IMR-90 (cell line): ENCODE results near the gene CLDN22. TPM values are rescaled to one million over a fixed set of nuclear protein-coding genes. Genes with fewer than 3 reads are reported as not detected.

ENCODE experiments used
- ATAC-seq: fragments of 200-7000 bp; cut with Tn5 transposase; 2 replicates; pipeline ENCODE4 v1.9.1; 2020; ENCODE audit warnings: low read depth, mild to moderate bottlenecking, moderate library complexity
- BruUV-seq: library from RNA; stranded (reverse); fragments of 400-500 nt; replicated peaks from 2 replicates; lab custom pipeline; 2021; lab: Mats Ljungman, UMichigan
- CTCF ChIA-PET: fragments of 300-600 bp; formaldehyde crosslinking; extraction: SDS; loops from one replicate; lab custom pipeline; 2021; ENCODE audit warnings: antibody characterized with exemption; lab: Yijun Ruan, JAX
- POLR2A ChIA-PET: fragments of 300-600 bp; sonication (Branson Sonifier 250); formaldehyde crosslinking; loops from one replicate; lab custom pipeline; 2022; ENCODE audit warnings: antibody characterized with exemption; ENCODE audit not compliant: unreplicated experiment; lab: Charles Lee
- DNase-seq: peaks from one replicate; pipeline ENCODE4 v3.0.0; 2013
- H2AFZ ChIP-seq: replicated peaks from 2 replicates; pipeline ENCODE3; 2013; ENCODE audit warnings: low read length, mild to moderate bottlenecking; ENCODE audit not compliant: poor library complexity
- H2AK5ac ChIP-seq: 2 replicates; pipeline ENCODE4 v1.6.1; 2013; ENCODE audit warnings: low read depth, low read length, inconsistent platforms
- H2AK9ac ChIP-seq: replicated peaks from 2 replicates; pipeline ENCODE3; 2013; ENCODE audit warnings: mild to moderate bottlenecking, low read depth, low read length, moderate library complexity; ENCODE audit not compliant: poor library complexity
- H2BK120ac ChIP-seq: 2 replicates; pipeline ENCODE4 v1.6.1; 2013; ENCODE audit warnings: low read depth, low read length, inconsistent platforms
- H2BK15ac ChIP-seq: 3 replicates; pipeline ENCODE4 v1.6.1; 2013; ENCODE audit warnings: low read depth, low read length, inconsistent platforms
- H2BK20ac ChIP-seq: 2 replicates; pipeline ENCODE4 v1.6.1; 2013; ENCODE audit warnings: low read depth, mild to moderate bottlenecking, inconsistent platforms, low read length, moderate library complexity
- H2BK5ac ChIP-seq: 2 replicates; pipeline ENCODE4 v1.6.1; 2013; ENCODE audit warnings: mild to moderate bottlenecking, low read depth, low read length, inconsistent platforms; ENCODE audit not compliant: poor library complexity, severe bottlenecking
- H3K14ac ChIP-seq: replicated peaks from 2 replicates; pipeline ENCODE4 v1.6.1; 2013; ENCODE audit warnings: low read depth, low read length, inconsistent platforms
- H3K18ac ChIP-seq: 2 replicates; pipeline ENCODE4 v1.6.1; 2013; ENCODE audit warnings: low read depth, low read length, control low read depth
- H3K23ac ChIP-seq: 2 replicates; pipeline ENCODE4 v1.6.1; 2013; ENCODE audit warnings: low read depth, low read length, inconsistent platforms
- H3K27ac ChIP-seq: 2 replicates; pipeline ENCODE4 v1.5.1; 2013; ENCODE audit warnings: mild to moderate bottlenecking, control low read depth, low read length; ENCODE audit not compliant: insufficient read depth
- H3K27me3 ChIP-seq: 2 replicates; pipeline ENCODE4 v1.6.1; 2013; ENCODE audit warnings: low read length; ENCODE audit not compliant: control insufficient read depth, insufficient read depth
- H3K36me3 ChIP-seq: 2 replicates; pipeline ENCODE4 v1.6.1; 2013; ENCODE audit warnings: low read length, mixed read lengths; ENCODE audit not compliant: control insufficient read depth, insufficient read depth
- H3K4ac ChIP-seq: 2 replicates; pipeline ENCODE4 v1.6.1; 2013; ENCODE audit warnings: low read depth, low read length, inconsistent platforms
- H3K4me1 ChIP-seq: 2 replicates; pipeline ENCODE4 v1.6.1; 2013; ENCODE audit warnings: low read length, mixed read lengths; ENCODE audit not compliant: control insufficient read depth, insufficient read depth
- H3K4me2 ChIP-seq: 2 replicates; pipeline ENCODE4 v1.6.1; 2013; ENCODE audit warnings: low read depth, mild to moderate bottlenecking, control low read depth, low read length, moderate library complexity
- H3K4me3 ChIP-seq: 2 replicates; pipeline ENCODE4 v1.5.1; 2013; ENCODE audit warnings: low read depth, mild to moderate bottlenecking, control low read depth, low read length, moderate library complexity; ENCODE audit not compliant: insufficient read depth
- H3K56ac ChIP-seq: 2 replicates; pipeline ENCODE4 v1.6.1; 2013; ENCODE audit warnings: low read length, inconsistent platforms; ENCODE audit not compliant: insufficient read depth; ENCODE audit errors: extremely low read depth
- H3K79me1 ChIP-seq, 2 experiments: 2 replicates each; pipeline ENCODE4 v1.6.1; 2013; ENCODE audit warnings: low read length in 2 of 2, inconsistent platforms in 1 of 2, low read depth in 1 of 2
- H3K9ac ChIP-seq: 2 replicates; pipeline ENCODE4 v1.6.1; 2013; ENCODE audit warnings: low read depth, low read length, control low read depth
- H3K9me1 ChIP-seq: 2 replicates; pipeline ENCODE4 v1.6.1; 2013; ENCODE audit warnings: low read length, inconsistent platforms; ENCODE audit not compliant: insufficient read depth
- H3K9me3 ChIP-seq: 2 replicates; pipeline ENCODE4 v1.6.1; 2013; ENCODE audit warnings: low read length; ENCODE audit not compliant: control insufficient read depth, insufficient read depth
- H4K20me1 ChIP-seq: 2 replicates; pipeline ENCODE4 v1.6.1; 2013; ENCODE audit warnings: low read length, inconsistent platforms; ENCODE audit not compliant: insufficient read depth
- H4K5ac ChIP-seq: 2 replicates; pipeline ENCODE4 v1.6.1; 2013; ENCODE audit warnings: mild to moderate bottlenecking, low read depth, low read length, control low read depth
- H4K8ac ChIP-seq, 2 experiments: 2 replicates each; pipeline ENCODE4 v1.6.1; 2013; ENCODE audit warnings: low read depth in 2 of 2, low read length in 2 of 2, control low read depth in 1 of 2, inconsistent platforms in 1 of 2
- H4K91ac ChIP-seq: 2 replicates; pipeline ENCODE4 v1.6.1; 2013; ENCODE audit warnings: low read depth, low read length, inconsistent platforms; ENCODE audit not compliant: insufficient read depth
- BHLHE40 ChIP-seq: fragments of 150-350 bp; IDR thresholded peaks from 2 replicates; pipeline ENCODE4 v1.6.1; 2016; ENCODE audit warnings: mild to moderate bottlenecking, low read depth, low read length
- CEBPB ChIP-seq: IDR thresholded peaks from 2 replicates; pipeline ENCODE4 v1.6.1; 2012; ENCODE audit warnings: low read depth, low read length, improper control_type of control experiment
- CHD1 ChIP-seq: IDR thresholded peaks from 2 replicates; pipeline ENCODE4 v1.6.1; 2012; ENCODE audit warnings: low read depth, low read length, improper control_type of control experiment
- CTCF ChIP-seq: conservative IDR thresholded peaks from 2 replicates; pipeline ENCODE4 v1.5.1; 2012; ENCODE audit warnings: mild to moderate bottlenecking, low read depth, low read length, improper control_type of control experiment
- ELK1 ChIP-seq: fragments of 150-350 bp; IDR thresholded peaks from 2 replicates; pipeline ENCODE4 v1.6.1; 2016; ENCODE audit warnings: low read depth, mild to moderate bottlenecking, low read length, moderate library complexity, borderline replicate concordance
- FOS ChIP-seq: fragments of 150-350 bp; IDR thresholded peaks from 2 replicates; pipeline ENCODE4 v1.6.1; 2016; ENCODE audit warnings: low read depth, low read length
- MAFK ChIP-seq: IDR thresholded peaks from 2 replicates; pipeline ENCODE4 v1.6.1; 2012; ENCODE audit warnings: low read depth, low read length, improper control_type of control experiment
- MAZ ChIP-seq: IDR thresholded peaks from 2 replicates; pipeline ENCODE4 v1.6.1; 2012; ENCODE audit warnings: low read depth, mild to moderate bottlenecking, low read length, improper control_type of control experiment, moderate library complexity, borderline replicate concordance
- MXI1 ChIP-seq: IDR thresholded peaks from 2 replicates; pipeline ENCODE4 v1.6.1; 2012; ENCODE audit warnings: low read depth, mild to moderate bottlenecking, low read length, moderate library complexity, borderline replicate concordance
- NFE2L2 ChIP-seq: fragments of 150-350 bp; IDR thresholded peaks from 2 replicates; pipeline ENCODE4 v1.6.1; 2016; ENCODE audit warnings: low read depth, mild to moderate bottlenecking, low read length
- POLR2A ChIP-seq: IDR thresholded peaks from 2 replicates; pipeline ENCODE4 v1.6.1; 2012; ENCODE audit warnings: mild to moderate bottlenecking, low read depth, low read length
- RAD21 ChIP-seq: IDR thresholded peaks from 2 replicates; pipeline ENCODE4 v1.6.1; 2012; ENCODE audit warnings: low read length, improper control_type of control experiment
- RCOR1 ChIP-seq: IDR thresholded peaks from 2 replicates; pipeline ENCODE4 v1.6.1; 2012; ENCODE audit warnings: mild to moderate bottlenecking, low read length, improper control_type of control experiment; ENCODE audit not compliant: insufficient replicate concordance
- RFX5 ChIP-seq: IDR thresholded peaks from 2 replicates; pipeline ENCODE4 v1.8.0; 2012; ENCODE audit warnings: low read depth, mild to moderate bottlenecking, low read length, moderate library complexity
- SMC3 ChIP-seq: fragments of 150-350 bp; IDR thresholded peaks from 2 replicates; pipeline ENCODE4 v1.6.1; 2016; ENCODE audit warnings: low read depth, mild to moderate bottlenecking, antibody characterized with exemption, low read length, moderate library complexity
- WGBS, 2 experiments: methylation state at CpG; one replicate each; pipeline versions ENCODE4 v1.1.5 to v1.1.7; 2013; ENCODE audit warnings: missing lambda C conversion rate in 2 of 2; ENCODE audit not compliant: insufficient read length in 1 of 2; ENCODE audit errors: extremely low coverage in 2 of 2; 5-methylcytosine and 5-hydroxymethylcytosine counted together
- dilution Hi-C: fragments of 300-500 bp; cut with HindIII; formaldehyde crosslinking; loops from one replicate; pipeline ENCODE4 v1.14.3; 2018; ENCODE audit warnings: low sequenced_read_pairs; ENCODE audit not compliant: unreplicated experiment
- in situ Hi-C: fragments of 300-500 bp; cut with MboI; formaldehyde crosslinking; loops from 3 replicates; pipeline ENCODE4 v1.14.3; 2019; ENCODE audit warnings: low sequenced_read_pairs, inconsistent platforms, mixed read lengths
- intact Hi-C: fragments of 100-400 bp; cut with micrococcal nuclease; formaldehyde crosslinking; loops from 2 replicates; pipeline ENCODE4 v1.10.0; 2022
- polyA plus RNA-seq, 3 experiments: library from polyadenylated mRNA; depleted of rRNA; stranded (reverse); fragments of >200 nt; gene quantifications; 2 replicates each; pipeline ENCODE4 v1.2.3, GENCODE V29; 2012; ENCODE audit warnings: low replicate concordance in 1 of 3
- total RNA-seq: library from RNA; depleted of rRNA; stranded (reverse); fragments of >200 nt; gene quantifications from 2 replicates; pipeline ENCODE4 v1.2.3, GENCODE V29; 2012
- TF ChIP-seq, protein P1 (sequence below): fragments of 150-350 bp; IDR thresholded peaks from 2 replicates; pipeline ENCODE4 v1.6.1; 2017; ENCODE audit warnings: mild to moderate bottlenecking, antibody characterized with exemption, low read length, low read depth

CLDN22 gene
- total and polyA plus RNA-seq, 2 of the 4 experiments (the other 2 are of a cell fraction): not detected

DNA sequence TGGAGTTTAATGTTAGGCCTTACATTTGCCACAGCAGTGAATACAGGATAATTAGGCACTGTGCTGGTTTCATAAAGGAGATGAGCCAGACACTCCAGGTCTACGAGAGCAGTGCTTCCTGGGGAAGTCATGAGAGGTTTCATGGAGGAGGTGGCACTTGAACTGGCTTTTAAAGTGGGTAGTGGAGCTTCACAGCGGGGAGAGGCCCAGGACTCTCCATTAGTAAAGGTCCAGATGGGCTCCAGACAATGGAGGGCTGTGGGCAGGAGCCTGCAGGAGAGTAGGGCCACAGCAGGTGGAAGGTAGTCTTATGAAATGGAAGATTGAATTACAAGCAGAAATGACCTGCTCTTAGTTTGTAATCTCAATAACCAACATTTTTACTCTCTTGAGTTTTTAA lies 29.0 kb downstream of the CLDN22 start:
- no peak overlapping the region for H3K4me2 ChIP-seq
- no peak overlapping the region for H4K8ac ChIP-seq
- dilution Hi-C loops: no loop called here
- DNase-seq: no peak
- in situ Hi-C loops: no loop called here
- H3K9me3 ChIP-seq: no peaks in the 10 kb centered on the region
- no peak overlapping the region for H3K18ac ChIP-seq
- no peaks in the 10 kb centered on the region for H3K27me3 ChIP-seq
- 0 out of 2 replicates have a peak, but pooled peaks cover under 1% of the 10 kb centered on the region for H4K20me1 ChIP-seq
- ChIA-PET POLR2A (no interaction called here), CTCF (interaction anchor here (0.7 kb wide), 1 partner anchor 16 kb away, joined by 6 read pairs; no protein-coding TSS in a partner anchor)
- no peak overlapping the region for H3K9ac ChIP-seq
- TF ChIP-seq MAZ (no peak), RAD21 (no peak), NFE2L2 (no peak), MAFK (no peak), ELK1 (no peak), CHD1 (no peak), FOS (no peak), CTCF (no peak), SMC3 (no peak), MXI1 (no peak), RFX5 (no peak), BHLHE40 (no peak), CEBPB (no peak), RCOR1 (no peak), POLR2A (no peak)
- TF ChIP-seq, protein P1, sequence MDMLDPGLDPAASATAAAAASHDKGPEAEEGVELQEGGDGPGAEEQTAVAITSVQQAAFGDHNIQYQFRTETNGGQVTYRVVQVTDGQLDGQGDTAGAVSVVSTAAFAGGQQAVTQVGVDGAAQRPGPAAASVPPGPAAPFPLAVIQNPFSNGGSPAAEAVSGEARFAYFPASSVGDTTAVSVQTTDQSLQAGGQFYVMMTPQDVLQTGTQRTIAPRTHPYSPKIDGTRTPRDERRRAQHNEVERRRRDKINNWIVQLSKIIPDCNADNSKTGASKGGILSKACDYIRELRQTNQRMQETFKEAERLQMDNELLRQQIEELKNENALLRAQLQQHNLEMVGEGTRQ: no peak
- H3K4me1 ChIP-seq: peaks cover under 1% of the 10 kb centered on the region; the same call in 1 of the 2 replicates
- no TSS peak for BruUV-seq
- H3K56ac ChIP-seq: no peak overlapping the region
- no peak overlapping the region for H3K23ac ChIP-seq
- no peak overlapping the region for H3K27ac ChIP-seq
- H2BK20ac ChIP-seq: no peak overlapping the region
- H3K79me1 ChIP-seq: peaks cover 0 to 14% of the 10 kb centered on the region in 2 experiments; a peak in 2 of 4 replicates
- H2BK15ac ChIP-seq: no peak overlapping the region
- H2AFZ ChIP-seq: no peak overlapping the region
- no peak overlapping the region for H4K91ac ChIP-seq
- intact Hi-C loops: no loop called here
- no peak overlapping the region for H2BK120ac ChIP-seq
- ATAC-seq: no peak
- WGBS, 2 experiments: 100% methylated on average over 1 of the region's 2 CpGs; no CpG with 5 or more reads in 1 of the 2 experiments
- no peak overlapping the region for H4K5ac ChIP-seq
- H3K36me3 ChIP-seq: peaks cover 46% of the 10 kb centered on the region
- H2BK5ac ChIP-seq: no peak overlapping the region
- no peak overlapping the region for H3K4ac ChIP-seq
- no peak overlapping the region for H2AK9ac ChIP-seq
- H2AK5ac ChIP-seq: no peak overlapping the region
- no peak overlapping the region for H3K14ac ChIP-seq
- peaks cover 13% of the 10 kb centered on the region for H3K9me1 ChIP-seq
- no peak overlapping the region for H3K4me3 ChIP-seq
